ENCODE results near the gene FANCC.
"Not testable (repeated sequence)": the region's sequence is repeated elsewhere in the genome, so short reads cannot be mapped to it uniquely, and the experiment has no call there.

Gene FANCC

GRCh38 chr9:95313010-95313498 is 4.5 kb downstream of the FANCC start:
- peaks cover 6% of the 10 kb centered on the region for H3K4me1 Mint-ChIP-seq
- no peak for ATAC-seq (ENCODE audit: low read depth)
- H3K9me3 Mint-ChIP-seq, result no peaks in the 10 kb centered on the region

GRCh38 chr9:95311961-95312360 is 5.5 kb downstream of the FANCC start:
- Mint-ChIP-seq H3K36me3 (no peaks in the 10 kb centered on the region), H3K4me1 (peaks cover 6% of the 10 kb centered on the region), H3K4me3 (no peak overlapping the region), H3K27ac (no peak overlapping the region), H3K9me3 (no peaks in the 10 kb centered on the region), H3K27me3 (peaks cover 3% of the 10 kb centered on the region)
- ATAC-seq (ENCODE audit: low read depth), result no peak
- DNase-seq (ENCODE audit: low spot score in 2 of 2), result no peak

More at GRCh38 chr9:95313010-95313498, 4.5 kb downstream of the FANCC start:
- peaks cover 3% of the 10 kb centered on the region for H3K27me3 Mint-ChIP-seq
- H3K27ac Mint-ChIP-seq, result no peak overlapping the region
- H3K4me3 Mint-ChIP-seq, result peak overlapping the region; percentile 64
- H3K36me3 Mint-ChIP-seq, result no peaks in the 10 kb centered on the region
- no peak for DNase-seq (ENCODE audit: low spot score in 2 of 2)

GRCh38 chr9:95307538-95307937 is 10.0 kb downstream of the FANCC start:
- Mint-ChIP-seq H3K4me1 (peaks cover 4% of the 10 kb centered on the region), H3K9me3 (no peaks in the 10 kb centered on the region), H3K27ac (no peak overlapping the region), H3K27me3 (peaks cover 3% of the 10 kb centered on the region), H3K36me3 (peaks cover 2% of the 10 kb centered on the region), H3K4me3 (no peak overlapping the region)
- DNase-seq (ENCODE audit: low spot score in 2 of 2) (no peak), ATAC-seq (ENCODE audit: low read depth) (no peak)

GRCh38 chr9:95306819-95307218 is 10.7 kb downstream of the FANCC start:
- Mint-ChIP-seq H3K27me3 (no peaks in the 10 kb centered on the region), H3K9me3 (no peaks in the 10 kb centered on the region), H3K36me3 (peaks cover 2% of the 10 kb centered on the region), H3K4me3 (no peak overlapping the region), H3K27ac (no peak overlapping the region), H3K4me1 (peaks cover 2% of the 10 kb centered on the region)
- ATAC-seq (ENCODE audit: low read depth), result no peak
- DNase-seq (ENCODE audit: low spot score in 2 of 2), result no peak

- no peaks in the 10 kb centered on the region for H3K9me3 Mint-ChIP-seq
- peaks cover 4% of the 10 kb centered on the region for H3K4me1 Mint-ChIP-seq
- no peaks in the 10 kb centered on the region for H3K27me3 Mint-ChIP-seq
- DNase-seq (ENCODE audit: low spot score in 2 of 2) (no peak), ATAC-seq (ENCODE audit: low read depth) (no peak)
- H3K27ac Mint-ChIP-seq, result no peak overlapping the region
- H3K4me3 Mint-ChIP-seq, result no peak overlapping the region
- peaks cover 2% of the 10 kb centered on the region for H3K36me3 Mint-ChIP-seq
Observed at GRCh38 chr9:95305770-95306492, 11.6 kb downstream of the FANCC start.

GRCh38 chr9:95302479-95302878 is 15.0 kb downstream of the FANCC start:
- no peak for ATAC-seq (ENCODE audit: low read depth)
- H3K27ac Mint-ChIP-seq, result no peak overlapping the region

GRCh38 chr9:95297760-95298159 is 19.7 kb downstream of the FANCC start:
- Mint-ChIP-seq H3K9me3 (no peaks in the 10 kb centered on the region), H3K27me3 (no peaks in the 10 kb centered on the region), H3K4me1 (peaks cover 6% of the 10 kb centered on the region), H3K36me3 (no peaks in the 10 kb centered on the region), H3K27ac (no peak overlapping the region), H3K4me3 (no peak overlapping the region)
- ATAC-seq (ENCODE audit: low read depth), result no peak
- no peak for DNase-seq (ENCODE audit: low spot score in 2 of 2)

More at GRCh38 chr9:95302479-95302878, 15.0 kb downstream of the FANCC start:
- no peak overlapping the region for H3K4me3 Mint-ChIP-seq
- DNase-seq (ENCODE audit: low spot score in 2 of 2), result no peak
- peaks cover 8% of the 10 kb centered on the region for H3K4me1 Mint-ChIP-seq
- no peaks in the 10 kb centered on the region for H3K27me3 Mint-ChIP-seq
- peaks cover 2% of the 10 kb centered on the region for H3K36me3 Mint-ChIP-seq
- no peaks in the 10 kb centered on the region for H3K9me3 Mint-ChIP-seq

GRCh38 chr9:95297316-95297715 is 20.2 kb downstream of the FANCC start:
- Mint-ChIP-seq H3K27me3 (no peaks in the 10 kb centered on the region), H3K4me3 (no peak overlapping the region), H3K36me3 (no peaks in the 10 kb centered on the region), H3K4me1 (peaks cover 6% of the 10 kb centered on the region), H3K9me3 (no peaks in the 10 kb centered on the region), H3K27ac (no peak overlapping the region)
- ATAC-seq (ENCODE audit: low read depth), result no peak
- no peak for DNase-seq (ENCODE audit: low spot score in 2 of 2)

- Mint-ChIP-seq H3K9me3 (peaks cover 2% of the 10 kb centered on the region), H3K27ac (no peak overlapping the region), H3K4me1 (peaks cover 6% of the 10 kb centered on the region), H3K4me3 (no peak overlapping the region), H3K36me3 (peaks cover 3% of the 10 kb centered on the region), H3K27me3 (no peaks in the 10 kb centered on the region)
- no peak for ATAC-seq (ENCODE audit: low read depth)
- no peak for DNase-seq (ENCODE audit: low spot score in 2 of 2)
Observed at GRCh38 chr9:95296761-95297160, 20.7 kb downstream of the FANCC start.

- not testable (repeated sequence) for H3K27me3 Mint-ChIP-seq; H3K27ac Mint-ChIP-seq; H3K9me3 Mint-ChIP-seq; ATAC-seq (ENCODE audit: low read depth); DNase-seq (ENCODE audit: low spot score in 2 of 2); H3K36me3 Mint-ChIP-seq; H3K4me3 Mint-ChIP-seq; H3K4me1 Mint-ChIP-seq
Observed at GRCh38 chr9:95293296-95293695, 24.2 kb downstream of the FANCC start.

- no peak for ATAC-seq (ENCODE audit: low read depth)
- H3K27me3 Mint-ChIP-seq, result no peaks in the 10 kb centered on the region
- peaks cover 5% of the 10 kb centered on the region for H3K9me3 Mint-ChIP-seq
- peaks cover 6% of the 10 kb centered on the region for H3K4me1 Mint-ChIP-seq
- no peak for DNase-seq (ENCODE audit: low spot score in 2 of 2)
- no peak overlapping the region for H3K4me3 Mint-ChIP-seq
- H3K36me3 Mint-ChIP-seq, result peaks cover 4% of the 10 kb centered on the region
- H3K27ac Mint-ChIP-seq, result no peak overlapping the region
Observed at GRCh38 chr9:95292226-95292625, 25.3 kb downstream of the FANCC start.

GRCh38 chr9:95286151-95286550 is 31.4 kb downstream of the FANCC start:
- ATAC-seq (ENCODE audit: low read depth) (no peak), DNase-seq (ENCODE audit: low spot score in 2 of 2) (no peak)
- H3K27me3 Mint-ChIP-seq, result no peaks in the 10 kb centered on the region
- peaks cover 1% of the 10 kb centered on the region for H3K36me3 Mint-ChIP-seq
- no peak overlapping the region for H3K4me3 Mint-ChIP-seq
- peaks cover 3% of the 10 kb centered on the region for H3K9me3 Mint-ChIP-seq
- peaks cover 9% of the 10 kb centered on the region for H3K4me1 Mint-ChIP-seq
- no peak overlapping the region for H3K27ac Mint-ChIP-seq

GRCh38 chr9:95285307-95285706 is 32.2 kb downstream of the FANCC start:
- ATAC-seq (ENCODE audit: low read depth), result no peak
- peaks cover 6% of the 10 kb centered on the region for H3K36me3 Mint-ChIP-seq
- H3K27me3 Mint-ChIP-seq, result no peaks in the 10 kb centered on the region
- no peak overlapping the region for H3K27ac Mint-ChIP-seq
- no peak for DNase-seq (ENCODE audit: low spot score in 2 of 2)
- H3K9me3 Mint-ChIP-seq, result peaks cover 6% of the 10 kb centered on the region
- H3K4me1 Mint-ChIP-seq, result peaks cover 2% of the 10 kb centered on the region
- H3K4me3 Mint-ChIP-seq, result no peak overlapping the region

GRCh38 chr9:95284162-95285080 is 33.1 kb downstream of the FANCC start:
- no peak overlapping the region for H3K4me3 Mint-ChIP-seq
- peaks cover 2% of the 10 kb centered on the region for H3K4me1 Mint-ChIP-seq
- DNase-seq (ENCODE audit: low spot score in 2 of 2) (no peak), ATAC-seq (ENCODE audit: low read depth) (no peak)
- peaks cover 6% of the 10 kb centered on the region for H3K36me3 Mint-ChIP-seq
- H3K27me3 Mint-ChIP-seq, result no peaks in the 10 kb centered on the region
- no peak overlapping the region for H3K27ac Mint-ChIP-seq
- peaks cover 10% of the 10 kb centered on the region for H3K9me3 Mint-ChIP-seq
